HG02943 (cell line): ENCODE data around the gene GLB1L.
"Not testable (repeated sequence)": the region's sequence is repeated elsewhere in the genome, so short reads cannot be mapped to it uniquely, and the experiment has no call there.

Experiments used
- ATAC-seq: cut with Tn5 transposase; IDR thresholded peaks from one replicate; pipeline ENCODE4 v1.9.1; 2021; ENCODE audit warnings: mild to moderate bottlenecking, low read depth, moderate library complexity; ENCODE audit not compliant: unreplicated experiment

The GLB1L gene

GRCh38 chr2:219245148-219245898, at the start of gene GLB1L, which contains the start of gene STK16:
TSS of gene GLB1L (minus strand) at chr2:219245444. CDS start at chr2:219243573, 1,871 bp downstream.
TSS of gene STK16 (plus strand) at chr2:219245479. CDS start at chr2:219246000, 521 bp downstream.
- ATAC-seq: peak; percentile 47

GRCh38 chr2:219294356-219295351, 49.4 kb upstream of the GLB1L start:
- ATAC-seq: peak; percentile 67

GRCh38 chr2:219293736-219294231, 48.5 kb upstream of the GLB1L start:
- ATAC-seq: no peak

DNA sequence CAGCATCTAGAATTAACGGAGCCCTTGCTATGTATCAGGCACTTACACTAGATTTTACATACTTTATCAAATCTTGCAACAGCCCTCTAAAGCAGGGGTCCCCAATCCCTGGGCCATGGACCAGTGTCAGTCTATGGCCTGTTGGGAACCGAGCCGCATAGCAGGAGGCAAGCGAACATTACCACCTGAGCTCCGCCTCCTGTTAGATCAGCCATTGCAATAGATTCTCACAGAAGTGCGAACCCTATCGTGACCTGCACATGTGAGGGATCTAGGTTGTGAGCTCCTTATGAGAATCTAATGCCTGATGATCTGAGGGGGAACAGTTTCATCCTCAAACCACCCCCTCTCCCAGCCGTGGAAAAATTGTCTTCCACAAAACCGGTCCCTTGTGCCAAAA, 47.4 kb upstream of the GLB1L start:
- no peak for ATAC-seq

DNA sequence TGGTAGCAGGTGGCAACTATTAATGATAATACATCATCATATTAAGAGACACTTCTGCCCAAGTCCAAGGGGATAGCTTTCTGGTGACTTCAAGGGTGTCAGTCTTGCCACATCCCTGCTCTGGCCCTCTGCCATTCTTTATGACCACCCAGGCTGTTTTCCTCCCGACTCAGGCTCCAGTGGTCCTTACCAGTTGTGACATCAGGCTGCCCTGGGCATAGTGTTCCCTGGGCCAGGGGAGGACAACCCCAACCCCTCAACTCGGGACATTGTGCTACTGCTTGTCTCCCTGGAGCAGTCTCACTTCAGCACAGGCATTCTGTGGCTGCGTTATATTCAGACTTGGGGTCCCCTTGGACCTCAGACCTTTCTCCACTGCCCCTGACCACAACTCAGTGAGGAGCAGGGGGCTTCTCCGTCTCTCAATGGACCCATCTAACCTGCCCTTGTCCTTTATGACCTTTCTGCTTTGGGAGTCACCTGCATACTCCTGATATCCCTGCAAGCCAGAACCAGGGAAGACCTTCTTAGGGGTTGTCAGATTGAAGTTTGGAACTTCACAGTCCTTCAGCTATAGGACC, 46.8 kb upstream of the GLB1L start:
- no peak for ATAC-seq

GRCh38 chr2:219291394-219291793, 46.1 kb upstream of the GLB1L start:
- ATAC-seq: no peak

- no peak for ATAC-seq
These were observed 45.3 kb upstream of the GLB1L start for GRCh38 chr2:219290381-219291171.

DNA sequence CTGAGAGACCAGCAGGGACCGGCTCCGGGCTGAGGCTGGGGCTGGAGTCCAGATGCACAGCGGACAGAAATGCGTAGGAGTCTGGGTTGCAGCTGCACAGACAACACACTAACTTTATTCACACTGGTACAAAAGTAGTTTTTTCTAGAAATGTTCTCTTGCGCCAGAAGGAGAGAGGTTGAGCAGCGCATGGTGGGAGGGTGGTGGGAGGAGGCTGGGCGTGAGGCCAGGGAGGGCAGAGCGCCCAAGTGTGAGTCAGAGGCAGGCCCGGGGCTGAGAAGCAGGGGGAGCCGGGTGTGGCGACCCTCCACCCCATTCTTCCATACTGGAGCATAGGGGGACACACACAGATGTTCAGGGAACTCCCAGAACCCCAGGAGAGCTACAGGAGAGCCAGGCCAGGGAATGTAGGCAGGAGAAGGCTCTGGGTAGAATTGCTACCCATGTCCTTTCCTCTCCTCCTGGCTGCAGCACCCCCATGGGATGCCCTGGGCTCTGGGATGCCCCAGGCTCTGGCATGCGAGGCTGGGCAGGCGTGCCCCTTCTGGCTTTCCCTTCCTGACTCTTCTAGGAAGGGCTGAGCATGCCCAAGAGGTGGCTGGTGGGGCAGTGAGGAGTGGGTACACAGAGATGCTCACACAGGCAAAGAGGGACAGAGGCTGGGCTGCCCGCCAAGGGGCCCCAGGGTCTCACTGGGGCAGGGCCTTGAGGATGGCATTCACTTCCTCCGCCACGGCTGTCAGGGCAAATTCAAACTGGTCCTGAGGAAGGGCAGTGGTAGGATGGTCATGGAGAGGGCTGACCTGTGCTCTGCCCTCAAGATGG, 44.5 kb upstream of the GLB1L start:
- ATAC-seq: no peak

DNA sequence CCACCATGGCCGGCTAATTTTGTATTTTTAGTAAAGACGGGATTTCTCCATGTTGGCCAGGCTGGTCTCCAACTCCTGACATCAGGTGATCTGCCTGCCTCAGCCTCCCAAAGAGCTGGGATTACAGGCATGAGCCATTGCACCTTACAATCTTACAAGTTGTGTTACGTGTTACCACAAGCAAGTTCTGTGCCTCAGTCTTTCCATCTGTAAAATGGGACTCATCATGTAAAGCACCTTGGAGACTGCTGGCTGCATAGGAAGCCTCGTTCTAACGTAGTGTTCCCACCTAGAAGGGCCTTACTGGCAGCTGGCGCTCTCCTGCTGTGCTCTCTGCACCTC, 43.9 kb upstream of the GLB1L start:
- ATAC-seq: no peak

GRCh38 chr2:219287580-219288265, 42.5 kb upstream of the GLB1L start:
- no peak for ATAC-seq

DNA sequence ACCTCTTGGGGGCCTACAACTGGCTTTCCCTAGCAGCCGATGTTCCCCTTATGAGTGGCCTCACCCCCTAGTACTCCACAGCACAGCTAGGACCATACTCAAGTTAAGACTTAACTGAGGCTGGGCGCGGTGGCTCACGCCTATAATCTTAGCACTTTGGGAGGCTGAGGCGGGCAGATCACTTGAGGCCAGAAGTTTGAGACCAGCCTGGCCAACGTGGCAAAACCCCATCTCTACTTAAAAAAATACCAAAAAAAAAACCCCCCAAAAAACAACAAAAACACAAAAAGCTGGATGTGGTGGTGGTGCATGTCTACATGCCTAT, 41.8 kb upstream of the GLB1L start:
- ATAC-seq: not testable (repeated sequence)

GRCh38 chr2:219286436-219287115, 41.3 kb upstream of the GLB1L start:
- no peak for ATAC-seq

DNA sequence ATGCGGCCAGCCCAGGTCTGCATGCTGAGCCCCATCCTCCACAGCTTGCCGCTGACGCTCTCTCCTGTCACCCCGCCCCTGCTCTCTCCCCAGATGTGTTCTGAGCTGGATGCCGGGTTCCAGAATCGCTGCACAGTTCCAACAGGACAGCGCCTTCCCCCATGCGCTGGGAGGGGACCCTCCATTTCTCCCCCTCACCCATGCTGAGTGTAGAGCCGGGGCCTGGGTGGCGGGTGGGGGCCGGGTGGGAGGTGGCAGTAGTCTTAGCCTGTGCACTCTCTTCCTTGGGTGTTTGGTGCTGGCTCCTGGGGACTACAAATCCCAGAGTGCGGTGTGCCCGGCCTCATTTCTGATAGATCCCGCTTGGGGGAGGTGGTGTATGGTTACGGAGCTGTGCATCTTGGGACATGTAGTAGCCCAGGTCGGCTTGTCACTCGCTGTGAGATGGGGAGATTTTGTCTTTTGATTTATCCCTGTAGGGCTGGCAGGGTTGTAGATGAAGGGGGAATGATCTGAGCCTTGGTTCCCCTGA, 40.7 kb upstream of the GLB1L start:
- ATAC-seq: no peak

DNA sequence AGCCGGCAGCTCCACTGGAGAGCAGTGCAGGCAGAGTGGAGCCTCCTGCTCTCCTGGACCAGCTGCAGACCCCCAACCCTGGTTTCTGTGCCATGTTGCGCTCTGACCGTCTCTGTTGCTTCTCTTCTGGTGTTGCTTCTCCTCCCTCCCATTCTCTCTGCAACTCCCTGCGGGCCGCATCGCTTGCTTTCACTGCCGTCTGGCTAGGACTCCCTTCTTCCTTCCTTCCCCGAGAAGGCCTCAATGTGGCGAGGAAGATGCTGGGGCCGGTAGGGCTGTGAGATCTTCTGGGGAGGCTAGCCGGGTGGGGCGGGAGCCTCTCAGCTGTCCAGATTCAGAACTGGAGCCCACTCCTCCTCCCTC, 40.1 kb upstream of the GLB1L start:
- ATAC-seq: no peak

GRCh38 chr2:219284501-219285372, 39.5 kb upstream of the GLB1L start:
- no peak for ATAC-seq

DNA sequence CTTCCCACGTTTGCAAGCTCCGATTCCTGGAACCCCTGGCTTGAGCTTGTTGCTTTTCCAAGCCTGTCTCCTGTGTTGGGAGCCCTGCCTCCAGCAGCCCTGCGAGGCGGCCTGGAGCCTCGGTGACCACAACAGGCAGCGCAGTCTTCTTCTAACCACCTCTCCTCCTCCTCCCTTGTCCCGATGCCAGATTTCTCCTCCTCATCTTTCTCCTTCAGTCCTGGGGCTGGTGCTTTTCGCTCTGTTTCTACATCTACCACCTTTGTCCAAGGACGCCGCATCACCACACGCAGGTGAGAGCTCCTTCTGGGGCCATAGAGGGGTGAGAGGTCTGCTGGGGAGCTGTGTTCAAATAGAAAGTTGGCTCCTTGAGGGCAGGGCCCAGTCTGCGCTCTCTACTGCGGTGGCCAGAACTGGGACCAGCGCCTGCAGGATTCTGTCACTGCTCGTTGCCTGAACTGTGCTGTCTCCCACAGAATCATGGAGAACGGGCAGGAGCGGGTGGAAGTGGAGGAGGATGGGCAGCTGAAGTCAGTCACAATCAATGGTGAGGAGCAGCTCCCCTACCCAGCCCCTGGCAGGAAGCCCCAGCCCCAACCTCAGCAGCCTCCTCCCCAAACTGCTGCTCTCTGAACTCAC, 37.8 kb upstream of the GLB1L start:
- ATAC-seq: no peak

DNA sequence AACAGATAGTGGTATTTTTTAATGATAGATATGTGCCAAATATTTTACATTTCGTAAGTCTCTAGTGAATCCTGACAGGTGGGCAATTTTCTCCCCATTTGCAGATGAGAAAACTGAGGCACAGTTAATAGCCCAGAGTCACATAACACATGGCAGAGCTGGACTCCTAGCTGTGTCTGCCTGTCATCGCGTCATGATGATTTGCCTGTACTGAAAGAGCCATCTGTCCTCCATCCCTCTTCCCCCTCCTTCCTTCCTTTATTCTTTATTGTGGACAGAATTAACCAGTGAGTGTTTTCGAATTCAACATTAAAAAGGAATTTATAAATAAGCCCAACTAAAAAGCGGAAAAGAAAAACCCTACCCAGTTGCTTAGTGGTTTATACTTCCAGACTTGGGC, 37.1 kb upstream of the GLB1L start:
- ATAC-seq: no peak
